Psoas muscle (tissue), 8 donors: Measurements from ENCODE around the gene MCAT. TPM values are rescaled to one million over a fixed set of nuclear protein-coding genes. Genes with fewer than 3 reads are reported as not detected.

Experiments
- ATAC-seq, 4 donors: fragments of 200-7000 bp; cut with Tn5 transposase; one replicate each; pipeline ENCODE4 v1.9.1; 2020; ENCODE audit warnings: moderate library complexity in 3 of 4, mild to moderate bottlenecking in 2 of 4
- DNase-seq, 2 donors: peaks; one replicate each; pipeline ENCODE4 v3.0.0-alpha.2; 2020
- H3K27ac ChIP-seq: fragments of 200-600 bp; one replicate; pipeline ENCODE4 v1.8.0; 2022
- H3K27me3 ChIP-seq, 3 donors: fragments of 200-600 bp in 1 of 3; one replicate each; pipeline versions ENCODE4 v1.6.1 to v1.8.0; 2013 to 2022; ENCODE audit warnings: low read length in 2 of 3, mild to moderate bottlenecking in 2 of 3, moderate library complexity in 1 of 3; ENCODE audit not compliant: insufficient read depth in 3 of 3
- H3K36me3 ChIP-seq, 2 donors: fragments of 200-600 bp in 1 of 2; one replicate each; pipeline versions ENCODE4 v1.6.1 to v1.8.0; 2013 to 2022; ENCODE audit warnings: low read depth in 1 of 2, mild to moderate bottlenecking in 1 of 2, moderate library complexity in 1 of 2; ENCODE audit not compliant: insufficient read depth in 1 of 2
- H3K4me1 ChIP-seq: fragments of 200-600 bp; one replicate; pipeline ENCODE4 v1.8.0; 2022
- H3K4me3 ChIP-seq: fragments of 200-600 bp; one replicate; pipeline ENCODE4 v1.8.0; 2022; ENCODE audit warnings: mild to moderate bottlenecking
- H3K9me3 ChIP-seq: fragments of 200-600 bp; one replicate; pipeline ENCODE4 v1.8.0; 2022
- WGBS, 3 donors: extraction: QIAGEN DNeasy Blood & Tissue Kit; methylation state at CpG; one replicate each; pipeline versions ENCODE4 v1.1.6 to v1.1.7; 2013; 5-methylcytosine and 5-hydroxymethylcytosine counted together
- intact Hi-C, 2 donors: fragments of 100-400 bp; cut with DNase I; formaldehyde crosslinking; loops; one replicate each; pipeline versions ENCODE4 v1.11.0 to v1.14.2; 2022
- polyA plus RNA-seq, 3 donors: library from polyadenylated mRNA; stranded (reverse); fragments of 200-250 nt; gene quantifications; one replicate each; pipeline ENCODE4 v1.2.3, GENCODE V29; 2013
- total RNA-seq, 4 donors: library from RNA; stranded (reverse); fragmentation: NEBNext Ultra II Directional in 2 of 4; extraction: Animal tissue kit (Norgen Biotek cat#: 25700) in 2 of 4; gene quantifications; one replicate each; pipeline versions ENCODE4 v1.2.1 to v1.2.4, GENCODE V29; 2021 to 2023
- TF ChIP-seq, protein P1 (sequence below): fragments of 200-600 bp; IDR thresholded peaks from one replicate; pipeline ENCODE4 v1.8.0; 2022; ENCODE audit warnings: antibody characterized with exemption
- donor health status: healthy with polysubstance abuse.
- donor health status: DM: no; HTN: no; CAD: no; lungs with moderate emphysema.
- donor health status: Bipolar disorder and iron deficiency.
- donor health status: healthy.
- donor health status: DM: yes; HTN: yes; CAD: no.
- donor health status: DM: no; HTN: no; CAD: no.
- donor health status: DM: no; HTN: no; CAD: no.
- donor health status: DM: yes; HTN: yes; CAD: no.

Gene MCAT
- total and polyA plus RNA-seq, 7 donors, result 14.8 to 33.4 (median 21.7) TPM

- Histone ChIP-seq H3K4me1 (peaks cover 5% of the 10 kb centered on the region), H3K9me3 (no peaks in the 10 kb centered on the region), H3K4me3 (no peak overlapping the region), H3K27me3 (no peaks in the 10 kb centered on the region), H3K36me3 (peaks cover 0 to 13% of the 10 kb centered on the region in 2 donors), H3K27ac (no peak overlapping the region)
- TF ChIP-seq, protein P1, sequence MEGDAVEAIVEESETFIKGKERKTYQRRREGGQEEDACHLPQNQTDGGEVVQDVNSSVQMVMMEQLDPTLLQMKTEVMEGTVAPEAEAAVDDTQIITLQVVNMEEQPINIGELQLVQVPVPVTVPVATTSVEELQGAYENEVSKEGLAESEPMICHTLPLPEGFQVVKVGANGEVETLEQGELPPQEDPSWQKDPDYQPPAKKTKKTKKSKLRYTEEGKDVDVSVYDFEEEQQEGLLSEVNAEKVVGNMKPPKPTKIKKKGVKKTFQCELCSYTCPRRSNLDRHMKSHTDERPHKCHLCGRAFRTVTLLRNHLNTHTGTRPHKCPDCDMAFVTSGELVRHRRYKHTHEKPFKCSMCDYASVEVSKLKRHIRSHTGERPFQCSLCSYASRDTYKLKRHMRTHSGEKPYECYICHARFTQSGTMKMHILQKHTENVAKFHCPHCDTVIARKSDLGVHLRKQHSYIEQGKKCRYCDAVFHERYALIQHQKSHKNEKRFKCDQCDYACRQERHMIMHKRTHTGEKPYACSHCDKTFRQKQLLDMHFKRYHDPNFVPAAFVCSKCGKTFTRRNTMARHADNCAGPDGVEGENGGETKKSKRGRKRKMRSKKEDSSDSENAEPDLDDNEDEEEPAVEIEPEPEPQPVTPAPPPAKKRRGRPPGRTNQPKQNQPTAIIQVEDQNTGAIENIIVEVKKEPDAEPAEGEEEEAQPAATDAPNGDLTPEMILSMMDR, result no peak
- 92 to 95% (median 92%) methylated on average over 8 of the region's 8 CpGs for WGBS, 3 donors
- intact Hi-C loops, result no loop called here
- ATAC-seq, result no peak
- no peak for DNase-seq
Observed at GRCh38 chr22:43160497-43161126, 17.4 kb upstream of the MCAT start.

DNA sequence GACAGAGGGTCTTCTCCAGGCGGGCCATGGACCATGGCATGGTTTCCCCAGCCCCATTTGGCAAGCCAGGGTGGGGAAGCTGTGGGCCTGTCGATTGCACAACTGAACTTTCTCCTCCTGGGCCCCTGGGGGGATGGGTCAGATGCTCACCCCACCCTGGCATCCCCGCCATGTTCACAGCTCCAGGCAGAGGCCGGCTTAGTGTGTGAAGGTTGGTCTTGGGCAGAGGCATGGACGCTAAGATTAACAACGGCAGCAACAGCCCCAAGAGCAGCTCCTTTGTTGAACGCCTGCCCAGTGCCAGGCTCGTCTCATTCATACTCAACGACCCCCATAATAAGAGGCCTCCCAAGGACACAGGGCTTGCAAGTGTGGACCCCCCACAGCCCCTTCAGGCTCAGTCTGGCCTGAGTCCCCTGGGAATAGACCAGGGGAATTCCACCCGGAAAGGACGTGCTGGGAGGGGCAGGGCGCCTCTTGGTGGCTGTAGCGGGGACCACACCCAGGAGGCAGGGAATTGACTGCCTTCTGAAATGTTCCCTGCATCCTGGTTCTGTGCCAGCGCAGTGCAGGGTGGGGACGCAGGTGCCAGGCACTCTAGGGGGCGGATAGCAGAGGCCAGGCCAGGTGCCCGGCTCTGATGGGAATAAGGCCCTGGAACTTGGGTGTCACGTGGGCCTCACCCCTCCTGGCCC lies 16.4 kb upstream of the MCAT start:
- H3K4me1 ChIP-seq, result peaks cover 9% of the 10 kb centered on the region
- H3K36me3 ChIP-seq, result peaks cover 0 to 13% of the 10 kb centered on the region in 2 donors
- H3K27me3 ChIP-seq, result no peaks in the 10 kb centered on the region
- H3K9me3 ChIP-seq, result no peaks in the 10 kb centered on the region
- H3K4me3 ChIP-seq, result no peak overlapping the region
- H3K27ac ChIP-seq, result no peak overlapping the region
- DNase-seq (peak in 1 of 2 donors; percentile 62), ATAC-seq (peak in 2 of 4 donors; percentile 20 to 26)
- TF ChIP-seq, protein P1, result no peak
- intact Hi-C loops, result no loop called here
- 62 to 72% (median 66%) methylated on average over 17 to 18 of the region's 18 CpGs for WGBS, 3 donors

DNA sequence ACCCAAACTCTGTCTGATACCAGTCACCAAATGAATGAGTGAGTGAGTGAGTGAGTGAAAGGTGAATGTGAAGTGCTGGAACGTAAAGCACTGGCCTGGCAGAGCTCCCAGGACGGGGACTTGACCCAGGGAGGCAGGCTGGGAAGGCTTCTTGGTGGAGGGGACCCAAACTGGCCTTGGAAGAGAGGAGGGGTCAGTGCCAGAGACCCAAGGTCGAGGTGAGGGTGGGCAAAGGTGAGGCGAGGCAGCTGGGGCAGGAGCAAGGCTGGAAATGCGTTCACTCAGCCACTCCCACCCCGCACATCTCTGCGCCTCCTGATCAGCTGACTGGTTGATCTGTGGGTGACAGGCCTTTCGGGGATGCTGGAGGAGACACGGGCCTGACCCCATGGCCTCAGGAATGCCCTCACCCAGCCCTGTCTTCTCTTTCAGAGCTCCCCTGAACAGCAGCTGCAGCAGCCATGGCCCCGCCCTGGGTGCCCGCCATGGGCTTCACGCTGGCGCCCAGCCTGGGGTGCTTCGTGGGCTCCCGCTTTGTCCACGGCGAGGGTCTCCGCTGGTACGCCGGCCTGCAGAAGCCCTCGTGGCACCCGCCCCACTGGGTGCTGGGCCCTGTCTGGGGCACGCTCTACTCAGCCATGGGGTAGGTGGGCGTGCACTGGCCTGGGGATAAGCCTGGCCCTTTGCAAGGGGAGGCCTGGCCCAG lies 15.7 kb upstream of the MCAT start:
- H3K4me1 ChIP-seq, result peaks cover 9% of the 10 kb centered on the region

GRCh38 chr22:43157874-43158546 lies 14.8 kb upstream of the MCAT start:
- Histone ChIP-seq H3K27me3 (no peaks in the 10 kb centered on the region), H3K36me3 (peaks cover 0 to 10% of the 10 kb centered on the region in 2 donors), H3K4me3 (no peak overlapping the region), H3K4me1 (peaks cover 9% of the 10 kb centered on the region), H3K9me3 (no peaks in the 10 kb centered on the region), H3K27ac (no peak overlapping the region)
- TF ChIP-seq, protein P1, result no peak
- DNase-seq, result no peak
- WGBS, 3 donors, result 71 to 79% (median 75%) methylated on average over 9 of the region's 9 CpGs
- ATAC-seq, result no peak
- intact Hi-C loops, result no loop called here

More for the DNA sequence above, 15.7 kb upstream of the MCAT start:
- DNase-seq, result peak in 1 of 2 donors; percentile 52
- WGBS, 3 donors, result 86 to 91% (median 86%) methylated on average over 23 to 24 of the region's 24 CpGs
- no peak for ATAC-seq
- Histone ChIP-seq H3K36me3 (peaks cover 0 to 13% of the 10 kb centered on the region in 2 donors), H3K9me3 (no peaks in the 10 kb centered on the region), H3K4me3 (no peak overlapping the region), H3K27me3 (no peaks in the 10 kb centered on the region), H3K27ac (no peak overlapping the region)
- TF ChIP-seq, protein P1, result no peak
- intact Hi-C loops, result no loop called here
